Ovary (tissue), 9 donors: Measurements from ENCODE around the gene HCN1. TPM values are rescaled to one million over a fixed set of nuclear protein-coding genes. Genes with fewer than 3 reads are reported as not detected.

Source experiments
- DNase-seq, 5 donors: peaks; one replicate each; pipeline ENCODE4 v3.0.0-alpha.2; 2019 to 2020
- H3K27ac ChIP-seq, 2 donors: fragments of 200-600 bp; one replicate each; pipeline versions ENCODE4 v1.5.1 to v1.8.0; 2019 to 2022
- H3K27me3 ChIP-seq: fragments of 200-600 bp; one replicate; pipeline ENCODE4 v1.8.0; 2022
- H3K36me3 ChIP-seq: fragments of 200-600 bp; sonication (generic); one replicate; pipeline ENCODE4 v1.5.1; 2019
- H3K4me1 ChIP-seq: one replicate; pipeline ENCODE4 v1.8.1; 2013; ENCODE audit warnings: mild to moderate bottlenecking, moderate library complexity; ENCODE audit not compliant: insufficient read depth
- H3K4me3 ChIP-seq: fragments of 200-600 bp; sonication (generic); one replicate; pipeline ENCODE4 v1.5.1; 2017
- H3K9me3 ChIP-seq, 2 donors: fragments of 200-600 bp in 1 of 2; sonication (generic) in 1 of 2; one replicate each; pipeline versions ENCODE4 v1.5.1 to v1.8.1; 2013 to 2019; ENCODE audit warnings: mild to moderate bottlenecking in 1 of 2, moderate library complexity in 1 of 2
- CTCF ChIP-seq, 3 donors: fragments of 450-650 bp in 2 of 3; fragments of 200-600 bp in 1 of 3; IDR thresholded peaks; one replicate each; pipeline versions ENCODE4 v1.5.1 to v1.8.0; 2016 to 2022; ENCODE audit warnings: antibody characterized with exemption in 3 of 3, mild to moderate bottlenecking in 1 of 3
- EP300 ChIP-seq: sonication (generic); formaldehyde crosslinking; IDR thresholded peaks from one replicate; pipeline ENCODE4 v1.6.1; 2017; ENCODE audit warnings: antibody characterized with exemption
- POLR2A ChIP-seq: fragments of 450-650 bp; IDR thresholded peaks from one replicate; pipeline ENCODE4 v1.6.1; 2017; ENCODE audit warnings: antibody characterized with exemption, mild to moderate bottlenecking, moderate library complexity
- WGBS, 3 donors: extraction: QIAGEN DNeasy Blood & Tissue Kit in 1 of 3; methylation state at CpG; one replicate each; pipeline versions ENCODE4 v1.1.5 to v1.1.7; 2013 to 2017; 5-methylcytosine and 5-hydroxymethylcytosine counted together
- intact Hi-C, 4 donors: fragments of 100-400 bp; cut with DNase I; formaldehyde crosslinking; loops; one replicate each; pipeline versions ENCODE4 v1.11.0 to v1.15.1; 2022 to 2023
- polyA plus RNA-seq, 2 donors: library from polyadenylated mRNA; stranded (reverse); fragments of 200-250 nt in 1 of 2; fragments of 350-450 nt in 1 of 2; fragmentation: Illumina TruSeq in 1 of 2; extraction: RNeasy Lipid Tissue Mini Kit (QIAGEN cat#74804) in 1 of 2; gene quantifications; one replicate each; pipeline ENCODE4 v1.2.3, GENCODE V29; 2013 to 2014
- total RNA-seq, 7 donors: library from RNA; depleted of rRNA in 2 of 7; stranded (reverse); fragments of >200 nt in 2 of 7; fragmentation: NEBNext Ultra II Directional in 3 of 7; extraction: Animal tissue kit (Norgen Biotek cat#: 25700) in 3 of 7; gene quantifications; one replicate each; pipeline versions ENCODE4 v1.1.0 to v1.2.4, GENCODE V29; 2016 to 2023
- donor health status: DM: no; HTN: no; CAD: no; lungs with moderate emphysema.
- donor health status: DM: no; HTN: no; CAD: no.
- donor health status: Bipolar disorder and iron deficiency.
- donor health status: DM: yes; HTN: yes; CAD: no.
- donor health status: DM: no; HTN: no; CAD: no.
- donor health status: DM: yes; HTN: yes; CAD: no.

HCN1 gene
- total and polyA plus RNA-seq, 9 donors, result under 0.01 to 0.27 (median 0.05) TPM; not detected in 6

GRCh38 chr5:45408067-45408466 is 288.1 kb downstream of the HCN1 start:
- DNase-seq, result no peak
- Histone ChIP-seq H3K4me3 (no peak overlapping the region), H3K4me1 (no peaks in the 10 kb centered on the region), H3K9me3 (no peaks in the 10 kb centered on the region), H3K36me3 (no peaks in the 10 kb centered on the region), H3K27ac (no peak overlapping the region), H3K27me3 (no peaks in the 10 kb centered on the region)
- WGBS, 3 donors, result 80 to 81% (median 80%) methylated on average over 2 of the region's 2 CpGs
- intact Hi-C loops, result no loop called here
- TF ChIP-seq CTCF (IDR thresholded peaks at IDR 0.05), result no peak
- TF ChIP-seq POLR2A, result no peak
- no peak for TF ChIP-seq EP300

- Histone ChIP-seq H3K27me3 (no peaks in the 10 kb centered on the region), H3K4me1 (no peaks in the 10 kb centered on the region), H3K36me3 (no peaks in the 10 kb centered on the region), H3K27ac (no peak overlapping the region), H3K4me3 (no peak overlapping the region), H3K9me3 (no peaks in the 10 kb centered on the region)
- WGBS, 3 donors, result 85 to 87% (median 85%) methylated on average over 1 of the region's 1 CpG
- intact Hi-C loops, result no loop called here
- DNase-seq, result no peak
- TF ChIP-seq POLR2A, result no peak
- TF ChIP-seq CTCF (IDR thresholded peaks at IDR 0.05), result no peak
- TF ChIP-seq EP300, result no peak
Observed at GRCh38 chr5:45402804-45403455, 293.2 kb downstream of the HCN1 start.

- no peaks in the 10 kb centered on the region for H3K27me3 ChIP-seq
- TF ChIP-seq POLR2A (no peak), EP300 (no peak), CTCF (IDR thresholded peaks at IDR 0.05) (no peak)
- no peaks in the 10 kb centered on the region for H3K4me1 ChIP-seq
- WGBS, 3 donors, result 19 to 35% (median 25%) methylated on average over 1 of the region's 1 CpG
- H3K27ac ChIP-seq, result no peak overlapping the region
- no peaks in the 10 kb centered on the region for H3K9me3 ChIP-seq
- no peak for DNase-seq
- intact Hi-C loops, result no loop called here
- no peak overlapping the region for H3K4me3 ChIP-seq
- H3K36me3 ChIP-seq, result no peaks in the 10 kb centered on the region
Observed at GRCh38 chr5:45399041-45399440, 297.1 kb downstream of the HCN1 start.

DNA sequence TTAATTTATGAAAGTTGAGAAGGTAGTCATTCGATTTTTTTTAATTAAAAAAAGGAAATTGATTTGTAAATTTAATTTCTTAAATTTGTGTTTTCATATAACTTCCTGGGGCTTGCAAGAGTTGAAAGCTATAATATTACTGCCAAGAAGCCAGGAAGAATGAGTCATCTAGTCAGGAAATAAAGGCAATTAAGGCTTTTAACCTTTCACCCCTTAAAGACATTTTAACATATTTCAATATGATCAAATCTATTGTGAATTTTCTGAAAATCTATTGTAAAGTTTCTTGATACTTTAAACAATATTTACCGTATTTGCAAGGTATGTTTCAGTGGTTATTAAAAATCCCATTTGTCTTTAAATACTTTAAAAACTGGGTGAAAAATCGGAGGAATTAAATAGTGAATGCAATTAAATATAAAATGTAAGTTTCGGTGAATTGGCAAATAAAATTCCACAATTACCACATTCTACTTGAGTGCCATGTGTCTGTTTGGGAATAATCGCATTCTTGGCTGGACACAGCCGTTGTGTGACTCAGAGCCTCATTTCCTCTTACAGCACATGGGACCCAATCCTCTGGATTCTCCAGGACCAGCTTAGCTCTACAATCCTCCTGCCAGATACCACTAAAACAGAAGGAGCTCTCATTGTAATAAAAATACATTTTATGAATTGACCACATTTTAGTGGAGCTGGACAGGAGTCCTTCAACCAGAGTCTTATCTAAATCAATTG is 310.7 kb downstream of the HCN1 start:
- WGBS, 3 donors, result 77 to 80% (median 79%) methylated on average over 6 of the region's 6 CpGs
- H3K4me3 ChIP-seq, result no peak overlapping the region
- H3K27me3 ChIP-seq, result no peaks in the 10 kb centered on the region
- H3K9me3 ChIP-seq, result no peaks in the 10 kb centered on the region
- H3K27ac ChIP-seq, result no peak overlapping the region
- no peaks in the 10 kb centered on the region for H3K36me3 ChIP-seq
- intact Hi-C loops, result no loop called here
- no peaks in the 10 kb centered on the region for H3K4me1 ChIP-seq
- no peak for DNase-seq
- TF ChIP-seq CTCF (IDR thresholded peaks at IDR 0.05) (no peak), POLR2A (no peak), EP300 (no peak)
